Stomach (tissue), 9 donors: ENCODE measurements around the gene PHB1. TPM values are rescaled to one million over a fixed set of nuclear protein-coding genes. Genes with fewer than 3 reads are reported as not detected.

Experiments
- DNase-seq, 2 donors: peaks; one replicate each; pipeline versions ENCODE4 v3.0.0 to v3.0.0-alpha.2; 2013 to 2019
- H3K27ac ChIP-seq, 5 donors: fragments of 200-600 bp in 4 of 5; sonication (generic) in 4 of 5; one replicate each; pipeline ENCODE4 v1.5.1; 2013 to 2019; ENCODE audit warnings: mild to moderate bottlenecking in 1 of 5, moderate library complexity in 1 of 5
- H3K27me3 ChIP-seq, 3 donors: fragments of 200-600 bp; sonication (generic); one replicate each; pipeline ENCODE4 v1.5.1; 2017 to 2019; ENCODE audit warnings: mixed run types in 1 of 3
- H3K36me3 ChIP-seq, 4 donors: fragments of 200-600 bp; sonication (generic); 1 replicate in 3 of 4; 2 replicates in 1 of 4; pipeline ENCODE4 v1.5.1; 2016 to 2019
- H3K4me1 ChIP-seq, 4 donors: fragments of 200-600 bp; sonication (generic); one replicate each; pipeline ENCODE4 v1.5.1; 2016 to 2019
- H3K4me3 ChIP-seq, 4 donors: fragments of 200-600 bp; sonication (generic) in 3 of 4; one replicate each; pipeline ENCODE4 v1.5.1; 2016 to 2019; ENCODE audit warnings: mild to moderate bottlenecking in 1 of 4
- H3K9me3 ChIP-seq, 4 donors: fragments of 200-600 bp; sonication (generic); one replicate each; pipeline ENCODE4 v1.5.1; 2016 to 2019
- EP300 ChIP-seq: sonication (generic); formaldehyde crosslinking; IDR thresholded peaks from one replicate; pipeline ENCODE4 v1.6.1; 2017; ENCODE audit warnings: antibody characterized with exemption
- POLR2A ChIP-seq, 4 donors: fragments of 450-650 bp; IDR thresholded peaks; one replicate each; pipeline ENCODE4 v1.6.1; 2016; ENCODE audit warnings: antibody characterized with exemption in 4 of 4, control low read depth in 2 of 4, mild to moderate bottlenecking in 1 of 4, moderate library complexity in 1 of 4
- POLR2AphosphoS5 ChIP-seq, 3 donors: sonication (generic); formaldehyde crosslinking; IDR thresholded peaks; one replicate each; pipeline ENCODE4 v1.6.1; 2016; ENCODE audit warnings: antibody characterized with exemption in 3 of 3
- WGBS, 5 donors: extraction: QIAGEN DNeasy Blood & Tissue Kit in 3 of 5; methylation state at CpG; one replicate each; pipeline versions ENCODE4 v1.1.5 to v1.1.7; 2013 to 2018; 5-methylcytosine and 5-hydroxymethylcytosine counted together
- intact Hi-C: fragments of 100-400 bp; cut with DNase I; formaldehyde crosslinking; loops from one replicate; pipeline ENCODE4 v1.15.1; 2023; ENCODE audit warnings: low total_unique reads
- polyA plus RNA-seq, 3 donors: library from polyadenylated mRNA; stranded (reverse); fragments of 200-250 nt; gene quantifications; one replicate each; pipeline ENCODE4 v1.2.3, GENCODE V29; 2013
- total RNA-seq, 5 donors: library from RNA; depleted of rRNA; stranded (reverse); fragments of >200 nt; gene quantifications; one replicate each; pipeline versions ENCODE4 v1.1.0 to v1.2.3, GENCODE V29; 2014 to 2016
- TF ChIP-seq, protein P1 (sequence below), 7 experiments: fragments of 450-650 bp in 4 of 7; fragments of 200-600 bp in 3 of 7; sonication (generic) in 3 of 7; IDR thresholded peaks; one replicate each; pipeline ENCODE4 v1.5.1; 2016 to 2019; ENCODE audit warnings: antibody characterized with exemption in 7 of 7, control low read depth in 2 of 7, mild to moderate bottlenecking in 1 of 7
- donor health status: healthy with polysubstance abuse.
- donor health status: Bipolar disorder and iron deficiency.
- donor health status: healthy.

PHB1 gene
- total and polyA plus RNA-seq, 8 donors, result 44.3 to 152 (median 102) TPM

DNA sequence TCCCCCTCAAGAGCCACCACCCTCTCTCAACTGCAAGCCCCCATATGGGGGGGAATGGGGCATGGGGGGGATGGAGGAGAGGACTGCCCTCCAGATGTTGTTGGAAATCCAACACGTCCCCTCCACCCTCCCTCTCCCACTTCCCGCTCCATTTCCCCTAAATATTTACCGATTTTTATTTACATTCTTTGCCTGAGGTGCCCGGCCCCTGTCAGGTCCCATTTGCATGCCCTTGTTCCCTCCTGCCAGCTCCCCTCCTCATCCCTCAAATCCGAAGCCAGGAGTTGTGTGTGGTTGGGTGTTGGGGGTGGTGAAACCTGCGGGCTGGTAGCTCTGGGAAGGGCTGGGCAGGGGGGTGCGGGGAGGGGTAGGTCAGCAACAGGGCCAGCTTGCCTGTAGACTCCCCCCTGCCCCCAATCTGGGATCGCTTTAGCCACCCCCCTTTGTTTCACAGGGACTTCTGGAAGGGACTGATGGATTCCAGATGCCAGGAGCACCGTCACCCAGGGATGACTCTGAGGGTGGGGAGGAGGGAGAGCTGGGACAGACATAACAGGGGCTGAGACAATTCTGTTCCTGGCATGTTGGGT is 40.7 kb upstream of the PHB1 start:
- Histone ChIP-seq H3K4me1 (no peaks in the 10 kb centered on the region), H3K9me3 (no peaks in the 10 kb centered on the region), H3K27ac (no peak overlapping the region), H3K36me3 (no peaks in the 10 kb centered on the region), H3K27me3 (peaks cover 0 to 63% (median 40%) of the 10 kb centered on the region in 3 donors), H3K4me3 (no peak overlapping the region)
- intact Hi-C loops, result no loop called here
- peak in 1 of 2 donors; percentile 69 for DNase-seq
- TF ChIP-seq POLR2AphosphoS5 (IDR thresholded peaks at IDR 0.05), result no peak
- WGBS, 5 donors, result 39 to 45% (median 39%) methylated on average over 8 to 9 of the region's 9 CpGs

DNA sequence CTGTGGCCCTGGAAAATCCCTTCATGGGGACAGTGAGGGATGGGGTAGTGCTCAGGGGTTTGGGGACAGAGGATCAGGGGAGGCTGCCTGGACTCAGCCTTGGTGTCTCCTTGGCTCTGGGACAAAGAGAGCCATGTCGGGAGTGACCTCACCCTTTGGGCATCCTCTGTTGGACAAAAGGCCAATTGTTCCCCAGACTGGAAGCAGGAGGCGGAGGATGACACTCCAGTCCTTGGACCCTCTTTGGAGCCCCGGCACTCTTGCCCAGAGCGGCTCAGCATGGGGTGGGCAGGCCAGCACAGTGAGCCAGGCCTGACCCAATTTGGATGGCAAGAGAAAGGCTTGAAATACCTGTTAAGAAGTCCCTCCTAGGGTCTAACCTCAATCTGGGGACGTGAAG is 39.4 kb upstream of the PHB1 start:
- DNase-seq, result peak in 1 of 2 donors; percentile 47
- H3K27ac ChIP-seq, result no peak overlapping the region
- no peak overlapping the region for H3K4me3 ChIP-seq
- no peaks in the 10 kb centered on the region for H3K4me1 ChIP-seq
- TF ChIP-seq, protein P1, sequence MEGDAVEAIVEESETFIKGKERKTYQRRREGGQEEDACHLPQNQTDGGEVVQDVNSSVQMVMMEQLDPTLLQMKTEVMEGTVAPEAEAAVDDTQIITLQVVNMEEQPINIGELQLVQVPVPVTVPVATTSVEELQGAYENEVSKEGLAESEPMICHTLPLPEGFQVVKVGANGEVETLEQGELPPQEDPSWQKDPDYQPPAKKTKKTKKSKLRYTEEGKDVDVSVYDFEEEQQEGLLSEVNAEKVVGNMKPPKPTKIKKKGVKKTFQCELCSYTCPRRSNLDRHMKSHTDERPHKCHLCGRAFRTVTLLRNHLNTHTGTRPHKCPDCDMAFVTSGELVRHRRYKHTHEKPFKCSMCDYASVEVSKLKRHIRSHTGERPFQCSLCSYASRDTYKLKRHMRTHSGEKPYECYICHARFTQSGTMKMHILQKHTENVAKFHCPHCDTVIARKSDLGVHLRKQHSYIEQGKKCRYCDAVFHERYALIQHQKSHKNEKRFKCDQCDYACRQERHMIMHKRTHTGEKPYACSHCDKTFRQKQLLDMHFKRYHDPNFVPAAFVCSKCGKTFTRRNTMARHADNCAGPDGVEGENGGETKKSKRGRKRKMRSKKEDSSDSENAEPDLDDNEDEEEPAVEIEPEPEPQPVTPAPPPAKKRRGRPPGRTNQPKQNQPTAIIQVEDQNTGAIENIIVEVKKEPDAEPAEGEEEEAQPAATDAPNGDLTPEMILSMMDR (IDR thresholded peaks at IDR 0.05), result no peak
- no peak for TF ChIP-seq EP300
- no peak for TF ChIP-seq POLR2A (IDR thresholded peaks at IDR 0.05)
- no peak for TF ChIP-seq POLR2AphosphoS5 (IDR thresholded peaks at IDR 0.05)
- no peaks in the 10 kb centered on the region for H3K9me3 ChIP-seq
- WGBS, 5 donors, result 62 to 79% (median 71%) methylated on average over 5 of the region's 5 CpGs
- peaks cover 0 to 51% (median 29%) of the 10 kb centered on the region in 3 donors for H3K27me3 ChIP-seq
- no peaks in the 10 kb centered on the region for H3K36me3 ChIP-seq
- intact Hi-C loops, result no loop called here

DNA sequence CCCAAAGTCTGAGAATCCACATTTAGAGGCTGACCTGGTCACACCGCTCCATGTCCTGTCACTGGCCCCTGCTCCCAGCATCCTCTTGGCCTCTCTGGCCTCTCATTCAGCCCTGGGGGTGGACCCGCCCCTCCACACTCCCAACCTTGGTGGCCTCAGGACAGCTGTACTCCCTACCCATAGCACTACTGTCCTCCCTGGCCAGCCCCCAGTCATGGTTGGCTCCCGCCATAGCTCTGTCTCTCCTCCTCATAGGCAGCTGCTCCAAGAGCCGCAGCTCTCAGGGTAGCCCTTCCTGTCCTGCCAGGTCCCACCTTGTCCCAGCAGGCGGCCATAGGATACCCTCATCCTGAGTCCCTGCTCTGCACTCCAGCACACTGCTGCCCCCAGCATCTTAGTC is 38.0 kb upstream of the PHB1 start:
- Histone ChIP-seq H3K36me3 (no peaks in the 10 kb centered on the region), H3K9me3 (no peaks in the 10 kb centered on the region), H3K27ac (no peak overlapping the region), H3K4me1 (no peaks in the 10 kb centered on the region), H3K27me3 (peaks cover 0 to 38% (median 21%) of the 10 kb centered on the region in 3 donors), H3K4me3 (no peak overlapping the region)
- TF ChIP-seq POLR2A (IDR thresholded peaks at IDR 0.05) (no peak), EP300 (no peak), POLR2AphosphoS5 (IDR thresholded peaks at IDR 0.05) (no peak)
- TF ChIP-seq, protein P1 (IDR thresholded peaks at IDR 0.05), result no peak
- WGBS, 5 donors, result 88 to 97% (median 92%) methylated on average over 5 of the region's 5 CpGs
- intact Hi-C loops, result no loop called here
- no peak for DNase-seq

DNA sequence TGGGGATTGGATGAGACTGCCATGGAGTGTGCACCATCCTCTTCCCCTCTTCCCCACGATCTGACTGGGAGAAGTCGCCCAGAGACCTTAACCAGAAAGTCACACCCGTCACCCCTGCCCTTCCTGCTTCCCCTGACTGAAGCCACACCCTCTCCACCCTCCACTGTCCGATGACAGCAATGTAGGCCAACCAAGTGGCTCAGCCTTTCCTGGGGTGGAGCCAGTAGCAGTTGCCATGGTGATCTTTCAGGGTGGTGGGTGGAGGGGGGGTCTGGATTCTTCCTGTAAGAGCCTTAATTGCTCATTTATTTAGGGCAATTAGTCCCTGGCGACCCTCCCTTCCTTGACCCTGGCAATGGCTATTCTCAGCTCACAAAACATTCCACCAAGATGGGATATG is 37.5 kb upstream of the PHB1 start:
- Histone ChIP-seq H3K36me3 (no peaks in the 10 kb centered on the region), H3K9me3 (no peaks in the 10 kb centered on the region), H3K27ac (no peak overlapping the region), H3K4me1 (no peaks in the 10 kb centered on the region), H3K27me3 (peaks cover 0 to 33% (median 17%) of the 10 kb centered on the region in 3 donors), H3K4me3 (no peak overlapping the region)
- intact Hi-C loops, result no loop called here
- peak in 1 of 2 donors; percentile 47 for DNase-seq
- TF ChIP-seq EP300, result no peak
- WGBS, 5 donors, result 34 to 55% (median 45%) methylated on average over 5 of the region's 5 CpGs

DNA sequence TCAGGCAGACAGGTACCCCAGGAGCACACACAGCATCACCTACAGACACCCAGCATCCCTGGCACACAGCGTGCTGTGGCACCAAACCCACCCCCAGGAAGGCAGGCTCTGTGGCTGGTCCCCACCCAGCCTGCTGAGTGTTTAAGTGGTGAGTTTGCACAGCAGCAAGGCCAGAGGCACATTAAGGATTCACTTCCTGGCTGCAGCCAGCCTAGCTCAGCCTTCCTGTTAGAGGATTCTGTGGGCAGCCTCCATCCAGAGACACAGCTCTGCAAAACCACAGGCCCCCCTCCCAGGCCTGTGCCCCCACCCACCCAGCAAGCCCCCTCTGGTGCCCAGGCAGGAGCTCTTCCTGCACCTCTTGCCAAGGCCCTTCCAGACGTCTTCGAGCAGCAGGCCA is 36.1 kb upstream of the PHB1 start:
- no peaks in the 10 kb centered on the region for H3K9me3 ChIP-seq
- WGBS, 5 donors, result 30 to 76% (median 60%) methylated on average over 1 to 3 of the region's 3 CpGs
- TF ChIP-seq POLR2AphosphoS5 (IDR thresholded peaks at IDR 0.05) (no peak), POLR2A (IDR thresholded peaks at IDR 0.05) (no peak), EP300 (no peak)
- TF ChIP-seq, protein P1 (IDR thresholded peaks at IDR 0.05), result no peak
- H3K27me3 ChIP-seq, result peaks cover 0 to 23% (median 4%) of the 10 kb centered on the region in 3 donors
- H3K4me3 ChIP-seq, result no peak overlapping the region
- intact Hi-C loops, result no loop called here
- no peak overlapping the region for H3K27ac ChIP-seq
- H3K36me3 ChIP-seq, result no peaks in the 10 kb centered on the region
- DNase-seq, result peak in 1 of 2 donors; percentile 29
- H3K4me1 ChIP-seq, result no peaks in the 10 kb centered on the region
